NCI-H1436 treated with DMSO at 0.1 percent for 48 hours (cell line): ENCODE data around the gene SBF2.
A peak's percentile ranks its signal among the peaks of the same experiment; 100 is the strongest.

Experiments
- DNase-seq: peaks from one replicate; lab custom pipeline; 2025; lab: John Stamatoyannopoulos, UW

SBF2 gene

DNA sequence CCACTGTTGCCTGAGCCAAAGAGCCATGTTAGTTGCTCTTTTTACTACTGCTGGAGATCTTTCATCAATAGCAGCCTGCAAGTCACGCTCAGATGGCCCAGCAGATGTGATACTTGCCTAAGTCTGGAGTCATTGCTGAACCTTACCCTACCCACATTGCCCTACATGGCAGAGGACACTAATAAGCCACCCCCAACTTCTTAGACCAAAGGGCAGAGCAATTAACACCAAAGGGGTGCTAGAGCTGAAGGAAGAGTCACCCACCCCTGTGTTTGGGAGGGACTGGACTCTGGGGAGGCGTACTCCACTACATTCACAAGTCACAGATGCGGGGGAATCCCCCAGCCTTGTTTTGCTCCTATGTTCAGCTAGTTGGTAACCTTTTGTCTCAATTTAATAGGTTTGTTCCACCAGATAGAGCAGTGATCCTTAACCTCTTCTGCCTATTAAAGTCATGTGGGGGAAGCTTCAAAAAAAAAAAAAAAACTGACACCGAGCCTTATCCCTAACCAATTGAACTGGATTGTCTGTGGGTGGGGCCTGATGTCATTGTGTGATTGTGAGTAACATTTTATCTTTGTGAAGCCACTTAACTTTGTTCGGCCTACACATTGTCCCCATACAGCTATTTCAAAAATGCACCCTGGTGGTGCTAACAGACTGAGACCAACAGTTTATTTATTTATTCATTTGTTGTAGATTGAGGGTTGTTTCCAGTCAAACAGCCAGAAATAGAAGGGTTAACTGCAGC, 23.9 kb upstream of the SBF2 start:
- no peak for DNase-seq

DNA sequence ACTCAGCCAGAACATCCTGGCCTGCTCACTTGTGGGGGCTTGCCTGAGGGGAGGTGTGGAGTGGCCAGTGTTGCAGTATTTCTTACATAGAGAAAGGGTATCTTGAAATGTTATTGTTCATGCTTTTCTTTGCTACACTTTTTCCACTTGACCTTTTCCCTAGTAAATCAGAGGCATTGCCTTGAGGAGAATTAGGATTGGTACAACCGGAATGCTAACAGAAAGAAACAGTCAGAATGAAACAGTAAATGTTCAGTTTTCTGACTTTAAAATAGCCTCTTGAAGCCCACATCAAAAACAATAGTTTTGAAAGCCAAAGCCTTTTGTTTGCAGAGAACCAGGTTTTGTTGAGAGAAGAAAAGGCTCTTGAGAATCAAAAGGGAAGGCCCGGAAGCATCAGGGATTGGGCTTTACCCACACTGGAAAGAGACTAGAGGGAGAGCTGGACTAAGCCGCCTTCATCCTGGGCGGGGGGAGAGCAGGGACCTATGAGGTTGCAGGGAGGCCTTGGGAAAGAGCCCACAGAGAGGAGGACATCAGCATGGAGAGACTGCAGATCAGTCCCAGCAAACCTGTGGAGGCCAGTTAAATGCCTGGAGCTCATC, 23.2 kb upstream of the SBF2 start:
- no peak for DNase-seq

DNA sequence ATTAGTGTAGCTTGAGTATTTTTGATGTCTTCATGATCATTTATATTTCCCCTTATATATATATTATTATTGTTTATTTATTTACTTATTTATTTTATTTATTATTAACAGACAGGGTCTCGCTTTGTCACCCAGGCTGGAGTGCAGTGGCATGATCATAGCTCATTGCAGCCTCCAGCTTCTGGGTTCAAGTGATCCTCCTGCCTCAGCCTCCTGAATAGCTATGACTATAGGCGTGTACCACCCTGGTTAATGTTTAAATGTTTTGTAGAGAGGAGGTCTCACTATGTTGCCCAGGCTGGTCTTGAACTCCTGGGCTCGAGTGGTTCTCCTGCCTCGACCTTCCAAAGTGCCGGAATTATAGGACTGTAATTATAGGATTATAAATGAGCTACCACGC, 21.1 kb upstream of the SBF2 start:
- no peak for DNase-seq

GRCh38 chr11:10314199-10315072, 20.4 kb upstream of the SBF2 start:
- DNase-seq = peak; percentile 42

- DNase-seq = no peak
Observed at GRCh38 chr11:10311802-10312201, 17.8 kb upstream of the SBF2 start.

- no peak for DNase-seq
Observed at GRCh38 chr11:10310301-10310841, 16.4 kb upstream of the SBF2 start.

DNA sequence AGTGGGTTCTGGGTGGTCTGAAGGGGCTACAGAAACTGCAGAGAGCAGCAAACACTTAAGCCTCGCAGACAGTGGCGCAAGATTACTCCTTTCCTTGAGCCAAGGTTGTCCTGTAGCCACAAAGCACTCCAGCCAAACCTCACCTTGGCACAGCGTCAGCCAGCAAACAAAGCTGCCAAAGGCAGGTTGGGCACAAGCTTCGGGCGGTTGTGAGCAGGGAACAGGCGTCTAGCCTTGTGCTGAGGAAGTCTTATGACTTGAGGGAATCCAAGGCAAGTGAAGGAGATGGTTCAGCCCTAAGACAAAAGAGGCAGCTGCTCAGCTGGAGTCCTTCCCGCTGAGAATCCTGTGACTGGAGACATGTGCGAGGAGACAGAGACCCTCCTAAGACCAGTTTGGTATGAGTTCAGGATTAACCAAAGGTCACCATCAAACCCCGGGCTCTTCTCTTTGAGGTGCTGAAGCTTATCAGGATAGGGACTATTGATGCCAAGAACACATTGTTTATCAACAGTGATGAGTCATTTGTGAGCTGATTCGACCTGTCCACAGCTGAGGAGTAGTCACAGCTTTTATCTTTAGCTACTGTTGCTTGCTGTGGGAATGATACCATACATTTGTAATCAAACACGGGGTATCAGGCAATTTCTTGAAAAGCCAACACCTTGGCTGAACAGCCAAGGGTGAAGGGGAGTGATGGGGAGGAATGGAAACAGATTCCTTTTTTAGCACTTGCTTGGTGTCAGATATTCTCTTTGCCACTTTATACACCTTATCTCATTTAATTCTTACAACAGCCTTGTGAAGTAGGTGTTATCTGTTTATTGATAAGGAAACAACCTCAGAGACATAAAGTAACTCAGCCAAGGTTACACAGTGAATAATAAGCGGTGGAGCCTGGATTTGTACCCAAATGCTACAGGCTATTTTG, 15.4 kb upstream of the SBF2 start:
- DNase-seq = no peak

DNA sequence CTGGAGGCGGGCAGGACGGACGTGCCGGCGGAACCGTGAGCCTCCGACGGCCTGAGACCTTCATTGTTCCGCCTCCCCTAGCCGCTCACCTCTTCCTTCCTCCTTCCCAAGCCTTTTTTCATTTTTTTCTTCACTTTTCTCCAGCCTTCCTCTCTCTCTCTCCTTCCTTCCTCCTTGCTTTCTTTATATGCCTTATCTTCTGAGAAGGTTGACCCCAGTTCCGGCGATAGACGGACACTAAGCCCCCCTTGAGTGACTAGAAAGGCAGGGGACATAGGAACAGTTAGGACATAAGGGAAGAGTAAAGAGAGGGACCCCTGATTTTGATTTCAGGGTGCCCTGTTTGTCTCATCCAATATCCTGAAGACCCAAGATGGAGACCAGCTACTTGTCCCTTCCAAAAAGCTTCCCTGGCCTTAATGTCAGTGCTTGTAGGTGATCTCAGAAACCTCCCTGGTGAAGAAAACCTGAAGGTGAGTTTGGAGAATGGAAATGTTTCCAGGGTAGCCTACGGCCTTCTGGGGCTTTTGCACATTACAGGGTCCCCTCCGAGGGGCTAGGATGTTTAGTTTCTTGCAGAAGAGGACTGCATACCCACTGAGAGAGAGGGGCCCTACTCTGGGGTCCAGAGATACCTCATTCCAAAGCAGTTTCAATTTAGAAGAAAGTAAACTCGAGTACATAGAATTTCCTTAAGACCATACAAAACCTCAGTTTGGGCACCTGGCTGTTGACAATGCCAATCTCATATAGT, 14.4 kb upstream of the SBF2 start:
- no peak for DNase-seq

DNA sequence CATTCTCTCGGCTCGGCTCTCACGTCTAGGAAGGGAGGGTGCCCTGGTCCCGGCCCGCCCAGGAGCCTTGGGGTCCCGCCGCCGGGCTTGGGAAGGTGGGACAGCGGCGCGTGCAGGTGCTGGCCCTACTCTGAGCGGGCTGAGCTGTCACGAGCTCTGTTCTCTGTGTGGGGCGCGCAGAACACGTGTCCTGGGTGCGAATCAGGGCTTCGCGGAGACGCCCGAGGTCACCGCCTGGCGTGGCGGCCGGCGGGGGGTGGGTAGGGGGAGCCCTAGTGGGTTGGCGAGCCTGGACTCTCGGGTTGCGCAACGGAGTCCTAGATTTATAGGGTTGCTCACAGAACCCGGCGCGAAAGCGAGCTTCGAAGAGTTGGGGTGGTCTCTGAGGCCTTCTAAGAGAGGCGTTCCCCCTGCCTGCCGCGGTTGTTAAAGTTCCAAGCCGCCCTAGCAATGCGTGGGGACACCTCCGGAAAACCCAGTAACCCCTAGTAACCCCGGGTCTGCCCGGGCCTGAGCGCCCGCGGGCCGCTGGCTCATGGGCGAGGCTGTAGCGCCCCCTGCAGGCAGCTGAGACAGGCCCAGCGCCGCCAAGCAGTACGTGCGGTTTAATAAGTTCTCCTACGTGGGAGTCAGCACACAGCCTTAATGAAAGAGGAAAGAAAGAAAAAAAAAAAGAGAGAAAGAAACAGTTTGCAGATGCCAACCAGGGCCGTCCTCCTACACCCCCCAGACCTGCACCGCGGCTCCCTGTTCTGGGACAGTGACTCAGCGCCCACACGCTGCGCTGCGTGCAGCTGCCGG, 13.6 kb upstream of the SBF2 start:
- no peak for DNase-seq

GRCh38 chr11:10307022-10307399, 13.0 kb upstream of the SBF2 start:
- DNase-seq = no peak

- no peak for DNase-seq
Observed at GRCh38 chr11:10305964-10306918, 12.2 kb upstream of the SBF2 start.

DNA sequence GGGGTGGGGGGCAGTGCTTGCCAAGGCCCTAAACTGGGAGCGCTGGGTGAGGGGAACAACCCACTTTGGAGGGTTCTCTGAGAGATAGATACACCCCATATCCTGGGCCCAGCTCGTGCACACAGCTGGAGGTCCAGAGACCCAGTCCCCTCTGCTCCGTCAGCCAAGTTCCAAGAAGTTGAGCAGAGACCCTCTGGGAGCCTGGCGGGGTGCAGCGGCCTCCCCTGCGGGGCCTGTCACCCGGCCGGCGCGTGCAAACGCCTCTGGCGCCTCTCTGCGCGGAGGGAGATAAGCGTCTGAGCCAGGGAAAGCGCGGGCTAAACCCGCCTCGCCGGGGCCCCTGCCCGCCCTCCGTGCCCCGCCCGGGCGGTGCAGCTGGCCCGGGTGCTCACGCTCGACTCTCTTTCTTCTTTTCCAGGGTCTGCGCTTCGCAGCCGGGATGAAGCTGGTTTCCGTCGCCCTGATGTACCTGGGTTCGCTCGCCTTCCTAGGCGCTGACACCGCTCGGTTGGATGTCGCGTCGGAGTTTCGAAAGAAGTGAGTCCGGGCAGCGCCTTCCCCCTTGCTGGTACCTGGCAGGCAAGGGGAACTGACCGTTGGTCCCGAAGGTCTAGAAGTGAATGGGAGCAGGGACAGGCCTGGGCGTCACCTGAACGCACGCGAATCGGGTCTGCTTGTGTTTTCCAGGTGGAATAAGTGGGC, 11.4 kb upstream of the SBF2 start:
- no peak for DNase-seq

- no peak for DNase-seq
Observed at GRCh38 chr11:10304495-10305261, 10.7 kb upstream of the SBF2 start, which contains the start of gene ADM. ADM (plus strand) TSS chr11:10305073; CDS start chr11:10305701, 628 bp downstream.

DNA sequence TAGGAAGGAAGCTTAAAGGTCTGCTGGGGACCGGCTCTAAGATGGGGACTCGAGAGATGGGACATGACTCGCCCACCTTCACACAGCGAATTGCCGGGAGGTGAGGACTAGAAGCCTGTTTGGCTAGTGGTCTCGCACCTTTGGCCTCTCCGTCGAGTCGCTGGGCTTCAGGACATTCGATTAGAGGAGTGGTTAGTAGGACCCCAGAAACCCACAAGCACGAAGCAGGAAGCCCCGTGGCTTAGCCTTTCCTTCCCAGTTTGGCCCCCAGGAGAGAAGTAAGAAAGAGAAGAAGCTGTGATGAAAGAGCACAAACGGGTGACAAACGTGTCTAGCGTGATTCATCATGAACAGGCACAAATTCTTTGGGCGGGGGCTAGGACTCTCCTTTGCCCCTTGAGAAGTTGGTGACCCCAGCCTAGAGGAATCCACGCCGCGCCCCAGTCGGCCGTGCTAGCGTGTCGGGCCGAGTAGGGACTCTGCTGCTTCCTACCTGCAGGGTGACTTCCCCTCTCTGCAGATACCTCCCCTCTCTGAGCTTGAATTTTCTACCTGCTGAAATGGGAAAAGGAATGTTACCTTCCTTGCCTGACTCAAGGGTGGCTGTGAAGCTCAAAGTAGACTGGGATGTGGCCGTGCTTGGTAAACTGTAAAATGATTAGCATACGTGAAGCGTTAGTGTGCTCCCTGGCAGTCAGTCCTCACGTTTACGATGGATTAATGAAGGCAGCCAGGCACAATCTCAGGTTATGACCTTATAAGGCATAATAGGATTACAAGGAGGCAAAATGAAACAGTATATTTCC, 9.7 kb upstream of the SBF2 start:
- no peak for DNase-seq

DNA sequence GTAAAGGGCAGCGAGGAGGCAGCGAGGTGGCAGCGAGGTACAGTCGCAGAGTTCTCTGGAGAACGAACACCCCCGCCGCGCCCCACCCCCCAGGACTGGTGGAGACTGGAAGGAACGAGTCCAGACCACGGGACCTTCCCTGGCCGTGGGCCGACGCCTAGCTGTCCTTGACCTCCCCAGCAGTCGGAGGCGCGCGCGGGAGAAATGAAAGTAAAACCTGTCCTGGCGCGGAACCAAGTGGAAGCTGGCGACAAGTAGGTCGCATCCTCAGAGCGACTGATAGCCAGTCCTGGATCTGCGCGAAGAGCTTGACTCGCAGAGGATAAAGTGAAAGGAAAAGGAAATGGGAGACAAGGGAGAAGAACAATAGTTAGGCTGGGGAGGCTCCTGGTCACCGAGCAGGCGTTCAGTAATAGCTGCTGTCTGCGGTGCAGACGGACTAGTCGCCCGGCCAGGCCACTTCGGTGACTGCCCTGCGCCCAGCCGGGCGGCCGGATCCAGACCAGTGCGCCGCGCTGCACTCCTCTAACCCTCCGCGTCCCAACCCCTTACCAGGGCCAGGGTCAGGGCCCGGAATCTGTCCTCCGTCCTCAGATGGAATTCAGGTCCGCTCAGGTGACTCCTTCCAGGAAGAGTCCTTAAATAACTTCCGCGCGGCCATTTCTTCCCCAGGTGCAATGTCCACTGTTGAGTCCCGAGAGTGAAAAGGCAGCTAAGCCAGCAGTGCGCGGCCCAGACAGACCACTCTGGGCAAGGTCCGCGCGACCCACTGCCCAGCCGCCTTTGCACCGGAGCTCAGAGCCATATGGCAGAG, 8.9 kb upstream of the SBF2 start:
- no peak for DNase-seq

DNA sequence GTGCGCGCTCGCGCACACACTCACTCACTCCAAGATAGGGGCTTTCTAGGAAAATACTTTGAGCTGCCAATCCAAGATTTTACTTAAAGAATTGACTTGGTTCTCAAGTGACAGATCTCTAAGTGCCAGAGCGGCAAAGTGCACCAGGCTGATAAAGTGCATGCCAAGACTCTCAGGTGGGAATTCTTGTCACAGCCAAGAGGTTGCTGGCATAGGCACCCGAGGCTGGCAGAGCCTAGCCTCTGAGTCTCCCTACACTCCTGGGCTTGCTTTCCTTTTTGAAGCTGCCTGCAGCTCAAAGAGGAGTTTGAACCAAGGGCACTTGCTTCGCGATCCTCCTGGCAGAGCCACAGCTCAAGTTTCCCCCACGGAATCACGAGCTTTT, 8.3 kb upstream of the SBF2 start:
- DNase-seq = no peak
